ENCODE data around the gene COL1A1. TPM values are rescaled to one million over a fixed set of nuclear protein-coding genes. Genes with fewer than 3 reads are reported as not detected.

The COL1A1 gene
- total RNA-seq, 1 experiment from 2014 or later, result 4.5 TPM

DNA sequence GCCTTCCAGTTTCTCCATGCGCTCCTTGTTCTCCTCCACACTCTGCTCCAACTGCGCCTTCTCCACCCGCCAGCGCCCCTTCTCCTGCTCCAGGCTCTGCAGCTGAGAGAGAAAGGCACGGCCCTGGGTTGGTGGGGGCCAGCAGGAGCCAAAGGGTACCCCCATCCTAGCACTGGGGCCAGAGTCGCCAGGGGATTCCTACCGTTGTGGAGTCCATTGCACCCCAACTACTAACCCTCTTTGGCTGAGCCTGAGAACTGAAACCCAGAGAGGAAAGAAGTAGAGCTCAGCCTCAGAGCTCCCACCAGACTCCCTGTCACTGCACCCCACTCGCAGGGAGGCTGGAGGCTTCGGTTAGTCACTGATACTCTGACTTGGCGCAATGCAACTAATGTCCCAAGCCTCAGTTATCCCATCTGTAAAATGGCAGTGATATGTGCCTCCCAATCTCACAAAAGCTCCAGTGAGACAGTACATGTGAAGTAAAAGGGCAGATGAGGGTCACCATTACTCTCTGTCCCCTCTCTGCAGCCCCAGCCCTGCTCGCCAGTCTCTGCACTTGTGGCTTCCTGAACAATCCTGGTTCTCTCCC, 65.2 kb downstream of the COL1A1 start:
- H3K27ac Mint-ChIP-seq (ENCODE audit: low read depth, unreplicated experiment), result no peak overlapping the region
- intact Hi-C loops (cut with micrococcal nuclease), result no loop called here
- CTCF ChIA-PET, result interaction anchor here (0.6 to 1.6 kb wide), 5 partner anchors 19 to 161 kb away, joined by 3 to 9 read pairs (median 6); no protein-coding TSS in a partner anchor
- TF ChIP-seq, protein P1, sequence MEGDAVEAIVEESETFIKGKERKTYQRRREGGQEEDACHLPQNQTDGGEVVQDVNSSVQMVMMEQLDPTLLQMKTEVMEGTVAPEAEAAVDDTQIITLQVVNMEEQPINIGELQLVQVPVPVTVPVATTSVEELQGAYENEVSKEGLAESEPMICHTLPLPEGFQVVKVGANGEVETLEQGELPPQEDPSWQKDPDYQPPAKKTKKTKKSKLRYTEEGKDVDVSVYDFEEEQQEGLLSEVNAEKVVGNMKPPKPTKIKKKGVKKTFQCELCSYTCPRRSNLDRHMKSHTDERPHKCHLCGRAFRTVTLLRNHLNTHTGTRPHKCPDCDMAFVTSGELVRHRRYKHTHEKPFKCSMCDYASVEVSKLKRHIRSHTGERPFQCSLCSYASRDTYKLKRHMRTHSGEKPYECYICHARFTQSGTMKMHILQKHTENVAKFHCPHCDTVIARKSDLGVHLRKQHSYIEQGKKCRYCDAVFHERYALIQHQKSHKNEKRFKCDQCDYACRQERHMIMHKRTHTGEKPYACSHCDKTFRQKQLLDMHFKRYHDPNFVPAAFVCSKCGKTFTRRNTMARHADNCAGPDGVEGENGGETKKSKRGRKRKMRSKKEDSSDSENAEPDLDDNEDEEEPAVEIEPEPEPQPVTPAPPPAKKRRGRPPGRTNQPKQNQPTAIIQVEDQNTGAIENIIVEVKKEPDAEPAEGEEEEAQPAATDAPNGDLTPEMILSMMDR (IDR thresholded peaks at IDR 0.05; ENCODE audit: unreplicated experiment), result no peak
- DNase-seq (ENCODE audit: unreplicated experiment), result no peak
- no peaks in the 10 kb centered on the region for H3K9me3 Mint-ChIP-seq (ENCODE audit: unreplicated experiment)
- POLR2A ChIA-PET, result interaction anchor here (0.6 to 0.9 kb wide), 3 partner anchors 9 to 13 kb away, joined by 3 to 4 read pairs (median 3); no protein-coding TSS in a partner anchor
- BruUV-seq (replicated peaks), result no TSS peak
- H3K4me1 Mint-ChIP-seq (ENCODE audit: insufficient read depth, unreplicated experiment), result no peaks in the 10 kb centered on the region
- no peak overlapping the region for H3K4me3 Mint-ChIP-seq (ENCODE audit: unreplicated experiment)
- H3K27me3 Mint-ChIP-seq (ENCODE audit: insufficient read depth, unreplicated experiment), result no peaks in the 10 kb centered on the region
- peaks cover 62% of the 10 kb centered on the region for H3K36me3 Mint-ChIP-seq (ENCODE audit: insufficient read depth, unreplicated experiment)

DNA sequence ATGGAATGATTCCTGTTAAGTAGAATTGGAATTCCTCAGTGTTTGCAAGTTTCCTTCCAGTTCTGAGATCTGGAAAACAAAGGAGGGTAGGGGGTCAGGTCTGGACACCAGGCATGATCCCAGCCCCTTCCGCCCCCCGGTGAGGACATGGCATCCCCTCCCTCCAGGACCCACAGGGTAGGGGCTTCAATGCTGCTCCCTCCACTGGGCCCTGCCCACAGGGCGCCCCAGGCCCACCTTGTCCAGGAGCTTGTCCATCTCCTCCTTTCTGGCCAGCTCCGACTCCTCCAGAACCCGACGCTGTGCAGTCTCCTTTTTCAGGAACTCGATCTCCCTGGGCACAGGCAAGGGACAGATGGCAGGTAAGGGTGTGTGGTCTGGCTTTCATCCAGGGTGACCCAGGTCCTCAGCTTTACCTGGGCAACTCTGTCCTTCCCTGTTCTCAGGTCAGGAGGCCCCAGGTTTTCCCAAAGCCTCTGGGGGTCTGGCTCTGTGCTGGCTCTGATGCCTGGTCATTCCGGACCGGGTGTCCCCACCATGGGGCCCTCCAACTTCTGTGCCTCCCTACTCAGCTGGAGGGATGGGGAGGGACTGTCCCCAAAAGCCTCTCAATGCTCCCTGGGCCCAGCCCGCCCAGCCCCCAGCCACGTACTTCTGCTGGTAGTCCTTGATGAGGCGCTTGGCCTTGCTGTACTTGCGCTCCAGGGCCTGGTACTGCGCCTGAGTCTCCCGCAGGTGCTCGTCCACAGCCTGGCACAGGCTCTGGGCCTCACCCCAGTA, 65.9 kb downstream of the COL1A1 start:
- Mint-ChIP-seq H3K9me3 (ENCODE audit: unreplicated experiment) (no peaks in the 10 kb centered on the region), H3K4me1 (ENCODE audit: insufficient read depth, unreplicated experiment) (no peaks in the 10 kb centered on the region), H3K27ac (ENCODE audit: low read depth, unreplicated experiment) (no peak overlapping the region), H3K4me3 (ENCODE audit: unreplicated experiment) (no peak overlapping the region), H3K27me3 (ENCODE audit: insufficient read depth, unreplicated experiment) (no peaks in the 10 kb centered on the region), H3K36me3 (ENCODE audit: insufficient read depth, unreplicated experiment) (peaks cover 55% of the 10 kb centered on the region)
- no TSS peak for BruUV-seq (replicated peaks)
- intact Hi-C loops (cut with micrococcal nuclease), result no loop called here
- TF ChIP-seq, protein P1 (IDR thresholded peaks at IDR 0.05; ENCODE audit: unreplicated experiment), result no peak
- no peak for DNase-seq (ENCODE audit: unreplicated experiment)
- ChIA-PET CTCF (interaction anchor here (0.6 to 1.6 kb wide), 5 partner anchors 10 to 162 kb away, joined by 3 to 9 read pairs (median 6); no protein-coding TSS in a partner anchor), POLR2A (interaction anchor here (0.6 kb wide), 1 partner anchor 9 kb away, joined by 4 read pairs; no protein-coding TSS in a partner anchor)

DNA sequence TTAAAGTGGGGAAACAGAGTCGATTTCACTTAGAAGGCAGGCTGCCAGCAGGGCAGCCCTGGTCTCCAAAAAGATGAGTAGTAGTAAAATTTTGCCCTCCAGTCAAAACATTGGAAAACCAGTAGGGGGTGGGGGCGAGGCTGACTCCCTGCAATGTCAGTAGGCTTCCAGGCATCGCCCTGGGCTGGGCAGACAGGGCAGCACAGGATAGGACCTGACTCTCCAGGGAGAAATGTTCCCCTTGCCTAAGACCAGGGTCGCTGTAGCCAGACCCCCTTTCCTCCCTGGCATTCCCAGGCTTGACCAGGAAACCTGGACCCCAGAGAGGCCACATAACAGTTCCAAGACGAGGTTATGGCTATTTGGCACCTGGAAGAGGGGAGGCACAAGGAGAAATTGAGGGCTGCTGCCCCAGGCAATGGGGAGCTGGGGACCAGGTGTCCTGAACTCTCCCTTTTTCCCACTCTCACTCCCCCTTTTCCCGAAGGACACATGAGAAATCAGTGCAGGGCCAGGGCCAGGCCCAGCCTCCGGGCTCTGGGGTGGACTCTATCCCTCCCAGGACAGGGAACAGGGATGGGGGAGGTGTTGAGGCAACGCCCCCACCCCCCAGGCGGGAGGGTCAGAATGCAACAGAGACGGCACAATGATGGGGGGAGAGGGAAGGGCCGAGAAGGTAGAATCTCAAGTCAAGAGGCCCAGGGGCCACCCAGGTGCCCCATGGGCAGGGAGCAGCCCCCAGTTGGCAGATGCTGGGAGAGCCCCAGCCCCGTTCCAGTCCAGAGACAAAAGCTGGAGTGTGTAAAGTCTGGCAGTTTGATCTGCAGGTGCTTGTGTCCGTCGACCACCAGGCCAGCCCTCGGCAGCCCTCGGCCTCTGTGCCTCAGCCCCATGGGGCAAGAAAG, 67.0 kb downstream of the COL1A1 start:
- Mint-ChIP-seq H3K4me3 (ENCODE audit: unreplicated experiment) (no peak overlapping the region), H3K4me1 (ENCODE audit: insufficient read depth, unreplicated experiment) (no peaks in the 10 kb centered on the region), H3K9me3 (ENCODE audit: unreplicated experiment) (no peaks in the 10 kb centered on the region), H3K27ac (ENCODE audit: low read depth, unreplicated experiment) (no peak overlapping the region), H3K36me3 (ENCODE audit: insufficient read depth, unreplicated experiment) (peaks cover 45% of the 10 kb centered on the region), H3K27me3 (ENCODE audit: insufficient read depth, unreplicated experiment) (no peaks in the 10 kb centered on the region)
- TSS peak; percentile 15 for BruUV-seq (replicated peaks)
- intact Hi-C loops (cut with micrococcal nuclease), result no loop called here
- no peak for DNase-seq (ENCODE audit: unreplicated experiment)
- CTCF ChIA-PET, result no interaction called here
- TF ChIP-seq, protein P1 (IDR thresholded peaks at IDR 0.05; ENCODE audit: unreplicated experiment), result no peak
- POLR2A ChIA-PET, result interaction anchor here (0.7 kb wide), 1 partner anchor 184 kb away, joined by 4 read pairs; no protein-coding TSS in a partner anchor

Data from MCF 10A (cell line).